GM12878 (cell line): ENCODE data around the gene CAMK2D. TPM values are rescaled to one million over a fixed set of nuclear protein-coding genes. Genes with fewer than 3 reads are reported as not detected.

ENCODE experiments used
- ATAC-seq: fragments of 200-7000 bp; cut with Tn5 transposase; 3 replicates; pipeline ENCODE4 v1.9.1; 2020; ENCODE audit warnings: mild to moderate bottlenecking, moderate library complexity
- BruUV-seq: library from RNA; stranded (reverse); fragments of 400-500 nt; replicated peaks from 2 replicates; lab custom pipeline; 2021; lab: Mats Ljungman, UMichigan
- CTCF ChIA-PET: fragments of 300-600 bp; sonication (Branson Sonifier 250); formaldehyde crosslinking; extraction: SDS; loops from one replicate; lab custom pipeline; 2021; ENCODE audit warnings: inconsistent platforms; lab: Yijun Ruan, JAX
- POLR2A ChIA-PET: fragments of 350-600 bp; formaldehyde crosslinking; extraction: SDS; loops from one replicate; lab custom pipeline; 2021; ENCODE audit warnings: inconsistent platforms; lab: Charles Lee
- RAD21 ChIA-PET: fragments of 300-600 bp; sonication (Branson Sonifier 250); formaldehyde crosslinking; loops from one replicate; lab custom pipeline; 2023; ENCODE audit warnings: antibody characterized with exemption; ENCODE audit not compliant: unreplicated experiment; lab: Charles Lee
- SMC1A ChIA-PET: fragments of 300-600 bp; sonication (Branson Sonifier 250); formaldehyde crosslinking; loops from one replicate; lab custom pipeline; 2023; ENCODE audit not compliant: unreplicated experiment, uncharacterized antibody; lab: Charles Lee
- DNase-seq: peaks from one replicate; pipeline ENCODE4 v3.0.0-alpha.2; 2011; ENCODE audit warnings: low read depth, low spot score
- FAIRE-seq: peaks from 3 replicates; lab custom pipeline; 2011; peaks lifted over from hg19 to GRCh38; lab: Jason Lieb, UNC
- H2AFZ ChIP-seq: 2 replicates; pipeline ENCODE4 v1.6.0; 2011; ENCODE audit warnings: low read depth, low read length, control low read depth; ENCODE audit not compliant: control insufficient read depth
- H3K27ac ChIP-seq: 2 replicates; pipeline ENCODE4 v1.5.1; 2011; ENCODE audit warnings: control low read depth; ENCODE audit not compliant: control insufficient read depth, insufficient read depth
- H3K27me3 ChIP-seq, 2 experiments: replicated peaks in 1 of 2; 2 replicates each; pipeline versions ENCODE4 v1.6.0 to v1.6.1; 2011; ENCODE audit warnings: low read length in 1 of 2; ENCODE audit not compliant: control insufficient read depth in 2 of 2, insufficient read depth in 2 of 2
- H3K36me3 ChIP-seq, 2 experiments: 2 replicates each; pipeline ENCODE4 v1.5.1; 2011; ENCODE audit warnings: low read length in 1 of 2; ENCODE audit not compliant: control insufficient read depth in 2 of 2, insufficient read depth in 2 of 2
- H3K4me1 ChIP-seq: 2 replicates; pipeline ENCODE4 v1.6.1; 2011; ENCODE audit warnings: mild to moderate bottlenecking, low read length, moderate library complexity, mixed read lengths; ENCODE audit not compliant: control insufficient read depth, insufficient read depth
- H3K4me2 ChIP-seq: 2 replicates; pipeline ENCODE4 v1.6.0; 2011; ENCODE audit warnings: control low read depth; ENCODE audit not compliant: control insufficient read depth, insufficient read depth
- H3K4me3 ChIP-seq: fragments of 200-600 bp; sonication (generic); 2 replicates; pipeline ENCODE4 v1.5.1; 2016
- H3K79me2 ChIP-seq: 2 replicates; pipeline ENCODE4 v1.6.0; 2011; ENCODE audit warnings: low read length; ENCODE audit not compliant: control insufficient read depth, insufficient read depth
- H3K9ac ChIP-seq: 2 replicates; pipeline ENCODE4 v1.8.0; 2011; ENCODE audit warnings: low read length, control low read depth, mixed read lengths; ENCODE audit not compliant: control insufficient read depth, insufficient read depth
- H3K9me3 ChIP-seq: replicated peaks from 3 replicates; pipeline ENCODE4 v1.5.1; 2011; ENCODE audit warnings: mild to moderate bottlenecking, low read length; ENCODE audit not compliant: control insufficient read depth, insufficient read depth
- H4K20me1 ChIP-seq: 2 replicates; pipeline ENCODE4 v1.6.0; 2011; ENCODE audit not compliant: control insufficient read depth, insufficient read depth
- ATF7 ChIP-seq: fragments of 450-650 bp; IDR thresholded peaks from 2 replicates; pipeline ENCODE4 v1.6.1; 2016; ENCODE audit warnings: low read depth, mild to moderate bottlenecking
- BHLHE40 ChIP-seq, 2 experiments: fragments of 450-650 bp in 1 of 2; IDR thresholded peaks; 2 replicates each; pipeline ENCODE4 v1.6.1; 2011 to 2017; ENCODE audit warnings: low read depth in 2 of 2, borderline replicate concordance in 1 of 2, improper control_type of control experiment in 1 of 2, low read length in 1 of 2, mild to moderate bottlenecking in 1 of 2
- CBFB ChIP-seq: IDR thresholded peaks from 2 replicates; pipeline ENCODE4 v1.6.1; 2016; ENCODE audit warnings: antibody characterized with exemption, low read depth
- CREM ChIP-seq: IDR thresholded peaks from 2 replicates; pipeline ENCODE4 v1.6.1; 2014; ENCODE audit warnings: antibody characterized with exemption, low read depth
- FOXM1 ChIP-seq: IDR thresholded peaks from 2 replicates; pipeline ENCODE4 v1.6.1; 2012; ENCODE audit warnings: low read depth, mild to moderate bottlenecking, inconsistent platforms, low read length, moderate library complexity
- IKZF1 ChIP-seq: fragments of 450-650 bp; conservative IDR thresholded peaks from 2 replicates; pipeline ENCODE4 v1.6.1; 2017; ENCODE audit warnings: antibody characterized with exemption, mild to moderate bottlenecking
- IRF4 ChIP-seq: IDR thresholded peaks from 2 replicates; pipeline ENCODE4 v1.6.1; 2011; ENCODE audit warnings: low read depth, low read length
- IRF5 ChIP-seq: fragments of 450-650 bp; IDR thresholded peaks from 2 replicates; pipeline ENCODE4 v1.6.1; 2017; ENCODE audit warnings: borderline replicate concordance
- MEF2A ChIP-seq: IDR thresholded peaks from 2 replicates; pipeline ENCODE4 v1.6.1; 2011; ENCODE audit warnings: low read depth, mild to moderate bottlenecking, low read length, moderate library complexity; ENCODE audit not compliant: insufficient read depth
- MTA3 ChIP-seq: IDR thresholded peaks from 2 replicates; pipeline ENCODE4 v1.6.1; 2012; ENCODE audit warnings: low read length, inconsistent platforms, borderline replicate concordance
- MYB ChIP-seq: fragments of 150-350 bp; IDR thresholded peaks from 2 replicates; pipeline ENCODE4 v1.6.1; 2014; ENCODE audit warnings: mild to moderate bottlenecking, low read depth, low read length, borderline replicate concordance
- NFIC ChIP-seq: IDR thresholded peaks from 2 replicates; pipeline ENCODE4 v1.6.1; 2012; ENCODE audit warnings: low read depth, mild to moderate bottlenecking, inconsistent platforms, low read length, moderate library complexity
- RUNX3 ChIP-seq: IDR thresholded peaks from 2 replicates; pipeline ENCODE4 v1.6.1; 2012; ENCODE audit warnings: low read length, inconsistent platforms
- SUZ12 ChIP-seq: fragments of 200-600 bp; sonication (generic); IDR thresholded peaks from one replicate; pipeline ENCODE4 v1.6.1; 2018; ENCODE audit warnings: antibody characterized with exemption, mild to moderate bottlenecking; ENCODE audit not compliant: unreplicated experiment
- ZNF24 ChIP-seq: fragments of 450-650 bp; IDR thresholded peaks from 2 replicates; pipeline ENCODE4 v1.6.1; 2017; ENCODE audit warnings: antibody characterized with exemption, mild to moderate bottlenecking
- WGBS: methylation state at CpG from one replicate; pipeline ENCODE4 v1.1.6; 2016; ENCODE audit warnings: low lambda C conversion rate; ENCODE audit not compliant: insufficient replicate concordance, insufficient coverage; ENCODE audit errors: missing lambda C conversion rate; 5-methylcytosine and 5-hydroxymethylcytosine counted together
- in situ Hi-C: fragments of 300-500 bp; cut with MboI; formaldehyde crosslinking; loops from 9 replicates; pipeline ENCODE4 v1.14.3; 2018; ENCODE audit warnings: mixed read lengths
- intact Hi-C: fragments of 100-400 bp; cut with micrococcal nuclease; formaldehyde crosslinking; loops from one replicate; pipeline ENCODE4 v1.14.2; 2022; ENCODE audit not compliant: unreplicated experiment
- polyA plus RNA-seq, 11 experiments: library from polyadenylated mRNA; depleted of rRNA in 4 of 11; unstranded in 6 of 11; stranded (reverse) in 5 of 11; fragments of >200 nt; fragmentation: Nextera tagmentation in 4 of 11; fragmentation: Illumina TruSeq in 1 of 11; extraction: Ambion mirVana in 4 of 11; extraction: Trizol in 1 of 11; gene quantifications; 1 replicate in 1 of 11; 2 replicates in 10 of 11; pipeline versions ENCODE4 v1.2.1 to v1.2.3, GENCODE V29; 2011 to 2016; ENCODE audit warnings: inconsistent platforms in 2 of 11, missing spikeins in 2 of 11, low read depth in 1 of 11
- total RNA-seq, 4 experiments: library from RNA; depleted of rRNA in 3 of 4; stranded (reverse); fragments of >200 nt in 3 of 4; fragmentation: Illumina TruSeq in 1 of 4; extraction: Trizol in 1 of 4; gene quantifications; 2 replicates each; pipeline versions ENCODE4 v1.2.1 to v1.2.3, GENCODE V29; 2013 to 2021
- TF ChIP-seq, protein P1 (sequence below): IDR thresholded peaks from 2 replicates; pipeline ENCODE4 v1.6.1; 2012; ENCODE audit warnings: low read length, inconsistent platforms

CAMK2D gene
- total and polyA plus RNA-seq, 10 of the 15 experiments (the other 5 are each of a cell fraction or from before 2014, with no cell fraction given) = 6.9 to 88.5 (median 12.9) TPM

DNA sequence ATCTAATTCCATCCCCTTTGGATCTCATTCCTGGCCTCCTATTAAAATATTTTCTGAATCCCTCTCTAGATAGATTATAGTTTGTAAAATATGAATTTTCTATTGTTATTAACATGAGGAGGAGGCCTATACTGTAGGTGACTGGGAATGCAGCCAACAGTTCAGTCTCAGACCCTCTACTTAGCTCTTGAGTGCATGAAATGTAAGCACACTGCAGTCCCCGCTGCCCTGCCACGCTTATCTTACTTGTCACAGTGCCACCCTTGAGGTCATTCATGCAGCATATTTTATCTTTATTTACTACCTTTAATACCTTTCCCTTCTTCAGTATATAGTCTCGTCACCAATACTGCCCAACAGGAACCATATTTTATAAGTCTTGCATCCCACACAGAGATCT is 151.0 kb downstream of the CAMK2D start:
- Histone ChIP-seq H3K4me3 (no peak overlapping the region), H4K20me1 (no peaks in the 10 kb centered on the region), H3K36me3 (peaks cover 0 to 3% of the 10 kb centered on the region in 2 experiments; a peak in 2 of 4 replicates), H3K9ac (no peak overlapping the region), H3K9me3 (no peaks in the 10 kb centered on the region; the same call in 1 of the 3 replicates), H3K79me2 (no peaks in the 10 kb centered on the region; the same call in none of the 2 replicates), H3K4me1 (peaks cover 12% of the 10 kb centered on the region), H2AFZ (no peak overlapping the region), H3K27ac (no peak overlapping the region), H3K4me2 (no peak overlapping the region), H3K27me3 (no peaks in the 10 kb centered on the region)
- SMC1A ChIA-PET = interaction anchor here (0.9 to 2.5 kb wide), 5 partner anchors 17 to 63 kb away, joined by 3 to 8 read pairs (median 3); no protein-coding TSS in a partner anchor
- 95% methylated on average over 3 of the region's 3 CpGs for WGBS
- no peak for FAIRE-seq
- CTCF ChIA-PET = interaction anchor here (0.7 kb wide), 1 partner anchor 27 kb away, joined by 3 read pairs; no protein-coding TSS in a partner anchor
- POLR2A ChIA-PET = interaction anchor here (0.6 to 0.7 kb wide), 2 partner anchors 108 to 169 kb away, joined by 3 to 4 read pairs; no protein-coding TSS in a partner anchor
- TF ChIP-seq MYB = no peak
- TF ChIP-seq IRF5 = no peak
- TF ChIP-seq BHLHE40 (IDR thresholded peaks at IDR 0.05; ENCODE audit: borderline replicate concordance in 1 of 2, low read depth in 2 of 2, low read length in 1 of 2) = no peak
- no peak for DNase-seq
- BruUV-seq = no TSS peak
- no peak for ATAC-seq
- intact Hi-C loops = no loop called here
- in situ Hi-C loops = no loop called here
- RAD21 ChIA-PET = interaction anchor here (0.6 to 1.4 kb wide), 4 partner anchors 17 to 415 kb away, joined by 3 read pairs; no protein-coding TSS in a partner anchor

GRCh38 chr4:113607998-113608397 is 153.5 kb downstream of the CAMK2D start:
- no peak overlapping the region for H3K27ac ChIP-seq
- intact Hi-C loops = no loop called here
- TF ChIP-seq, protein P1, sequence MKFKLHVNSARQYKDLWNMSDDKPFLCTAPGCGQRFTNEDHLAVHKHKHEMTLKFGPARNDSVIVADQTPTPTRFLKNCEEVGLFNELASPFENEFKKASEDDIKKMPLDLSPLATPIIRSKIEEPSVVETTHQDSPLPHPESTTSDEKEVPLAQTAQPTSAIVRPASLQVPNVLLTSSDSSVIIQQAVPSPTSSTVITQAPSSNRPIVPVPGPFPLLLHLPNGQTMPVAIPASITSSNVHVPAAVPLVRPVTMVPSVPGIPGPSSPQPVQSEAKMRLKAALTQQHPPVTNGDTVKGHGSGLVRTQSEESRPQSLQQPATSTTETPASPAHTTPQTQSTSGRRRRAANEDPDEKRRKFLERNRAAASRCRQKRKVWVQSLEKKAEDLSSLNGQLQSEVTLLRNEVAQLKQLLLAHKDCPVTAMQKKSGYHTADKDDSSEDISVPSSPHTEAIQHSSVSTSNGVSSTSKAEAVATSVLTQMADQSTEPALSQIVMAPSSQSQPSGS = peak; percentile 86
- TF ChIP-seq NFIC (peak; percentile 84), RUNX3 (peak; percentile 88), ZNF24 (peak; percentile 82), IKZF1 (no peak), MEF2A (0 out of 2 replicates have a peak, but pooled peaks have one; percentile 15), CBFB (0 out of 2 replicates have a peak, but pooled peaks have one; percentile 35), ATF7 (peak; percentile 57; the same call in 1 of the 2 replicates), SUZ12 (no peak), FOXM1 (peak; percentile 63; the same call in 1 of the 2 replicates), IRF4 (0 out of 2 replicates have a peak, but pooled peaks have one; percentile 26), MTA3 (0 out of 2 replicates have a peak, but pooled peaks have one; percentile 52), CREM (0 out of 2 replicates have a peak, but pooled peaks have one; percentile 20)

More at GRCh38 chr4:113607998-113608397, 153.5 kb downstream of the CAMK2D start:
- peaks cover 12% of the 10 kb centered on the region for H3K4me1 ChIP-seq
- no peak overlapping the region for H2AFZ ChIP-seq
- DNase-seq (no peak), ATAC-seq (peak; percentile 90), FAIRE-seq (peak; percentile 18)
- H3K4me3 ChIP-seq = no peak overlapping the region
- POLR2A ChIA-PET = no interaction called here
- CTCF ChIA-PET = no interaction called here
- SMC1A ChIA-PET = no interaction called here
- H3K27me3 ChIP-seq = no peaks in the 10 kb centered on the region
- H3K79me2 ChIP-seq = no peaks in the 10 kb centered on the region; the same call in 1 of the 2 replicates
- no peak overlapping the region for H3K9ac ChIP-seq
- in situ Hi-C loops = no loop called here
- peaks cover 0 to 3% of the 10 kb centered on the region in 2 experiments; a peak in 2 of 4 replicates for H3K36me3 ChIP-seq
- no peaks in the 10 kb centered on the region; the same call in 2 of the 3 replicates for H3K9me3 ChIP-seq
- RAD21 ChIA-PET = no interaction called here
- no peaks in the 10 kb centered on the region for H4K20me1 ChIP-seq
- no TSS peak for BruUV-seq
- peak overlapping the region; percentile 59 for H3K4me2 ChIP-seq
- 0% methylated on average over 1 of the region's 1 CpG for WGBS
